CD14-positive monocyte (primary cell): ENCODE data around the gene ZYX. TPM values are rescaled to one million over a fixed set of nuclear protein-coding genes. Genes with fewer than 3 reads are reported as not detected.

Experiments
- DNase-seq, 3 donors: peaks; one replicate each; pipeline ENCODE4 v3.0.0-alpha.2; 2011 to 2022
- H2AFZ ChIP-seq: 2 replicates; pipeline ENCODE4 v1.6.0; 2012; ENCODE audit warnings: mild to moderate bottlenecking, low read depth, low read length, inconsistent platforms; ENCODE audit not compliant: insufficient read depth, poor library complexity, severe bottlenecking
- H3K27ac ChIP-seq, 2 donors: 1 replicate in 1 of 2; 2 replicates in 1 of 2; pipeline ENCODE4 v1.5.1; 2012 to 2013; ENCODE audit warnings: low read length in 2 of 2, control low read depth in 1 of 2, inconsistent platforms in 1 of 2, low read depth in 1 of 2, mild to moderate bottlenecking in 1 of 2
- H3K27me3 ChIP-seq, 2 donors: one replicate each; pipeline versions ENCODE4 v1.6.0 to v1.6.1; 2011 to 2013; ENCODE audit warnings: low read length in 2 of 2; ENCODE audit not compliant: control insufficient read depth in 2 of 2, insufficient read depth in 2 of 2
- H3K36me3 ChIP-seq, 2 donors: replicated peaks in 1 of 2; 1 replicate in 1 of 2; 2 replicates in 1 of 2; pipeline versions ENCODE4 v1.5.1 to v1.6.1; 2012 to 2013; ENCODE audit warnings: low read length in 2 of 2, control low read depth in 1 of 2, inconsistent platforms in 1 of 2, mild to moderate bottlenecking in 1 of 2; ENCODE audit not compliant: insufficient read depth in 2 of 2, control insufficient read depth in 1 of 2
- H3K4me1 ChIP-seq, 2 donors: 1 replicate in 1 of 2; 2 replicates in 1 of 2; pipeline versions ENCODE4 v1.5.1 to v1.6.1; 2012 to 2013; ENCODE audit warnings: low read length in 2 of 2, control low read depth in 1 of 2, inconsistent platforms in 1 of 2, mild to moderate bottlenecking in 1 of 2, moderate library complexity in 1 of 2; ENCODE audit not compliant: insufficient read depth in 2 of 2, control insufficient read depth in 1 of 2
- H3K4me2 ChIP-seq: replicated peaks from 2 replicates; pipeline ENCODE3; 2012; ENCODE audit warnings: low read length, moderate library complexity, mild to moderate bottlenecking; ENCODE audit not compliant: poor library complexity, severe bottlenecking; ENCODE audit errors: extremely low read depth
- H3K4me3 ChIP-seq, 3 experiments: fragments of 200-600 bp in 1 of 3; sonication (generic) in 1 of 3; replicated peaks in 1 of 3; 1 replicate in 2 of 3; 2 replicates in 1 of 3; pipeline ENCODE4 v1.5.1; 2011 to 2013; ENCODE audit warnings: low read length in 3 of 3, mild to moderate bottlenecking in 3 of 3, control low read depth in 2 of 3, low read depth in 2 of 3, inconsistent platforms in 1 of 3, moderate library complexity in 1 of 3
- H3K79me2 ChIP-seq: 2 replicates; pipeline ENCODE4 v1.6.0; 2012; ENCODE audit warnings: mild to moderate bottlenecking, control low read depth, inconsistent platforms, low read length, moderate library complexity; ENCODE audit not compliant: insufficient read depth
- H3K9ac ChIP-seq: 2 replicates; pipeline ENCODE4 v1.6.0; 2017; ENCODE audit warnings: low read length, mild to moderate bottlenecking; ENCODE audit not compliant: insufficient read depth, poor library complexity, severe bottlenecking
- H3K9me3 ChIP-seq, 2 donors: replicated peaks in 1 of 2; 1 replicate in 1 of 2; 2 replicates in 1 of 2; pipeline versions ENCODE4 v1.5.1 to v1.6.1; 2012 to 2013; ENCODE audit warnings: low read length in 2 of 2, control low read depth in 1 of 2; ENCODE audit not compliant: control insufficient read depth in 1 of 2, insufficient read depth in 1 of 2
- H4K20me1 ChIP-seq: 2 replicates; pipeline ENCODE4 v1.6.0; 2012; ENCODE audit warnings: mild to moderate bottlenecking, low read length, control low read depth, moderate library complexity; ENCODE audit not compliant: insufficient read depth
- H3K27ac Mint-ChIP-seq, 7 donors: one replicate each; pipeline ENCODE4 v1.8.0; 2020; ENCODE audit warnings: mild to moderate bottlenecking in 7 of 7, mixed read lengths in 7 of 7, moderate library complexity in 6 of 7, inconsistent platforms in 2 of 7
- H3K27me3 Mint-ChIP-seq, 3 donors: one replicate each; pipeline ENCODE4 v1.8.0; 2021 to 2022; ENCODE audit warnings: low read depth in 3 of 3, mild to moderate bottlenecking in 3 of 3, mixed read lengths in 3 of 3, moderate library complexity in 3 of 3, inconsistent platforms in 1 of 3
- H3K36me3 Mint-ChIP-seq, 2 donors: one replicate each; pipeline ENCODE4 v1.8.0; 2020; ENCODE audit warnings: mixed read lengths in 2 of 2, inconsistent platforms in 1 of 2, mild to moderate bottlenecking in 1 of 2
- H3K4me1 Mint-ChIP-seq: one replicate; pipeline ENCODE4 v1.8.0; 2020; ENCODE audit warnings: mild to moderate bottlenecking, mixed read lengths
- H3K4me3 Mint-ChIP-seq, 2 donors: one replicate each; pipeline ENCODE4 v1.8.0; 2020; ENCODE audit warnings: mild to moderate bottlenecking in 2 of 2, mixed read lengths in 2 of 2, moderate library complexity in 1 of 2
- H3K9me3 Mint-ChIP-seq, 7 donors: one replicate each; pipeline ENCODE4 v1.8.0; 2020 to 2022; ENCODE audit warnings: mixed read lengths in 7 of 7, mild to moderate bottlenecking in 6 of 7, moderate library complexity in 6 of 7, inconsistent platforms in 2 of 7
- CTCF ChIP-seq: fragments of 200-600 bp; IDR thresholded peaks from one replicate; pipeline ENCODE4 v1.8.0; 2022; ENCODE audit warnings: antibody characterized with exemption, mild to moderate bottlenecking
- WGBS: methylation state at CpG from one replicate; pipeline ENCODE4 v1.1.5; 2013; ENCODE audit warnings: missing lambda C conversion rate; ENCODE audit not compliant: insufficient coverage; 5-methylcytosine and 5-hydroxymethylcytosine counted together
- intact Hi-C, 2 donors: fragments of 100-400 bp; cut with micrococcal nuclease; formaldehyde crosslinking; loops; one replicate each; pipeline versions ENCODE4 v1.15.0 to v1.15.1; 2023
- polyA plus RNA-seq, 3 donors: library from polyadenylated mRNA; depleted of rRNA in 1 of 3; unstranded in 2 of 3; stranded (reverse) in 1 of 3; fragments of 300-500 nt in 2 of 3; fragments of >200 nt in 1 of 3; fragmentation: Illumina TruSeq in 2 of 3; gene quantifications; 1 replicate in 2 of 3; 2 replicates in 1 of 3; pipeline ENCODE4 v1.2.3, GENCODE V29; 2012 to 2021

Gene ZYX
- polyA plus RNA-seq, 3 donors: 198 to 417 (median 331) TPM

DNA sequence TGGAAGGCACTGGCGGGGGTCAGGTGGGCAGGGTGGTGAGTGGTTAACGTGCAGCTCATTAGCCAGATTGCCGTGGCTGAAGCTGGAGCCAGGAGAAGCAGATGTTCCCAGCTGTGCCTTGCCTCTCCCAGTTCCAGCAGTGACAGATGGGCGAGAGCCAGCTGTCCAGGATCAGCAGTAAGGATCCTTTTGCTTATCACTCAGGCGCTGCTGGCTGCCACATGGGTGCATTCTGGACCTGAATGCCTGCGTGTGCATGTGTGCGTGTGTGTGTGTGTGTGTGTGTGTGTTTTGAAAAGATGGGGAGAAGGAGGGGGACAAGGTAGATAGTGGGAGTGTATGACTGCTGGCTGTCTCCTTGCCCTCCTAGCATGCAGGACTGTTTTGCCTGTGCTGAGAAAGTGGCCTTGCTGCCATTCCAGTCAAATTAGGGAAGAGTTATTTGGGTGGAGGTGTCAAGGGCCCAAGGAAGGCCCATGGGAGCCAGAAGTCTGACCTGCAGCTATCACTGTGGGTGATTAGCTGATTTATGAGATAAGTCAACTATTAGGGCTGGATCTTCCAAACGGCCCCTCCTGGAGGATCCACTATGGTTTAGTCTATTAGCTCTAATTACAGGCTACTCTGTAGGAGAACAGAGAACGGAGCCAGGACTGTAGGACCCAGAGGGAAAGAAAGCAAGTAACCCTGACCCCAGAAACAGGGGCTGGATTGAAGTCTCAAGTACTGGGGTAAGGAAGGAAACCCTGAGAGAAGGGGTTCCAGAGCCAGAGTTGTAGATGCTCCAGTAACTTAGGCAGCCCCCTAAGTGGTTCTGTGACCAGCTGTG, 24.2 kb downstream of the ZYX start:
- Mint-ChIP-seq H3K9me3 (peaks cover 0 to 2% (median 0%) of the 10 kb centered on the region in 7 donors), H3K36me3 (peaks cover 6 to 7% of the 10 kb centered on the region in 2 donors), H3K4me3 (no peak overlapping the region), H3K27ac (no peak overlapping the region), H3K27me3 (peaks cover 0 to 3% (median 0%) of the 10 kb centered on the region in 3 donors), H3K4me1 (peaks cover 35% of the 10 kb centered on the region)
- no peak overlapping the region for H3K4me2 ChIP-seq
- H3K27ac ChIP-seq: no peak overlapping the region
- H4K20me1 ChIP-seq: no peaks in the 10 kb centered on the region
- intact Hi-C loops: loop anchor here in 1 of 2 donors (10.0 kb wide), 1 partner anchor 91 kb away; the partner anchor contains the start of gene CLCN1
- no peak for TF ChIP-seq CTCF
- H3K4me1 ChIP-seq: peaks cover 30 to 32% of the 10 kb centered on the region in 2 donors
- DNase-seq: no peak
- WGBS: 89% methylated on average over 7 of the region's 9 CpGs
- no peaks in the 10 kb centered on the region for H3K36me3 ChIP-seq
- peaks cover 16% of the 10 kb centered on the region for H3K79me2 ChIP-seq
- no peak overlapping the region for H3K4me3 ChIP-seq
- no peaks in the 10 kb centered on the region for H3K27me3 ChIP-seq
- H3K9ac ChIP-seq: no peak overlapping the region
- H3K9me3 ChIP-seq: no peaks in the 10 kb centered on the region
- no peak overlapping the region for H2AFZ ChIP-seq

- H3K4me1 Mint-ChIP-seq: peaks cover 41% of the 10 kb centered on the region
- H3K4me1 ChIP-seq: peaks cover 36 to 38% of the 10 kb centered on the region in 2 donors
- WGBS: no CpG with 5 or more reads among the region's 3 CpGs
- TF ChIP-seq CTCF: no peak
- no peak overlapping the region for H3K27ac Mint-ChIP-seq
- H3K4me3 ChIP-seq: no peak overlapping the region
- no peak overlapping the region for H2AFZ ChIP-seq
- H3K27me3 ChIP-seq: no peaks in the 10 kb centered on the region
- no peak for DNase-seq
- H3K9ac ChIP-seq: no peak overlapping the region
- H3K9me3 Mint-ChIP-seq: peaks cover 0 to 2% (median 0%) of the 10 kb centered on the region in 7 donors
- H3K27ac ChIP-seq: no peak overlapping the region
- no peaks in the 10 kb centered on the region for H3K36me3 ChIP-seq
- no peaks in the 10 kb centered on the region for H3K9me3 ChIP-seq
- no peak overlapping the region for H3K4me3 Mint-ChIP-seq
- no peaks in the 10 kb centered on the region for H4K20me1 ChIP-seq
- H3K4me2 ChIP-seq: no peak overlapping the region
- peaks cover 16% of the 10 kb centered on the region for H3K79me2 ChIP-seq
- H3K27me3 Mint-ChIP-seq: peaks cover 0 to 3% (median 0%) of the 10 kb centered on the region in 3 donors
- intact Hi-C loops: loop anchor here in 1 of 2 donors (10.0 kb wide), 1 partner anchor 91 kb away; the partner anchor contains the start of gene CLCN1
- peaks cover 3 to 6% of the 10 kb centered on the region in 2 donors for H3K36me3 Mint-ChIP-seq
These were observed 24.8 kb downstream of the ZYX start for GRCh38 chr7:143406002-143406357.
